Panc1 (cell line): ENCODE results near the gene DCBLD1. TPM values are rescaled to one million over a fixed set of nuclear protein-coding genes. Genes with fewer than 3 reads are reported as not detected.
A peak's percentile ranks its signal among the peaks of the same experiment; 100 is the strongest.

ENCODE experiments used
- ATAC-seq: fragments of 200-7000 bp; cut with Tn5 transposase; 2 replicates; pipeline ENCODE4 v1.9.1; 2020; ENCODE audit warnings: mild to moderate bottlenecking, moderate library complexity
- BruUV-seq: library from RNA; stranded (reverse); fragments of 400-500 nt; replicated peaks from 2 replicates; lab custom pipeline; 2021; lab: Mats Ljungman, UMichigan
- CTCF ChIA-PET: fragments of 300-600 bp; sonication (Branson Sonifier 250); formaldehyde crosslinking; loops from one replicate; lab custom pipeline; 2022; ENCODE audit warnings: antibody characterized with exemption; lab: Charles Lee
- POLR2A ChIA-PET: fragments of 300-600 bp; sonication (Branson Sonifier 250); formaldehyde crosslinking; loops from one replicate; lab custom pipeline; 2022; ENCODE audit warnings: antibody characterized with exemption; lab: Charles Lee
- DNase-seq: peaks from one replicate; pipeline ENCODE4 v3.0.0-alpha.2; 2010; ENCODE audit warnings: low read depth, low spot score
- H3K27ac ChIP-seq: 2 replicates; pipeline ENCODE4 v1.5.1; 2011; ENCODE audit warnings: mild to moderate bottlenecking, low read length, inconsistent platforms
- H3K27me3 ChIP-seq: fragments of 200-500 bp; sonication (Bioruptor generic); 2 replicates; pipeline ENCODE4 v1.6.0; 2014; ENCODE audit warnings: low read length, inconsistent platforms; ENCODE audit not compliant: control insufficient read depth, insufficient read depth
- H3K36me3 ChIP-seq: fragments of 200-500 bp; sonication (Bioruptor generic); 2 replicates; pipeline ENCODE4 v1.5.1; 2014; ENCODE audit warnings: inconsistent platforms, mild to moderate bottlenecking, low read length, moderate library complexity; ENCODE audit not compliant: control insufficient read depth, insufficient read depth
- H3K4me1 ChIP-seq: 2 replicates; pipeline ENCODE4 v1.5.1; 2011; ENCODE audit warnings: inconsistent platforms, mild to moderate bottlenecking, low read length, moderate library complexity; ENCODE audit not compliant: control insufficient read depth, insufficient read depth
- H3K4me3 ChIP-seq, 2 experiments: 2 replicates each; pipeline ENCODE4 v1.5.1; 2011 to 2012; ENCODE audit warnings: low read depth in 2 of 2, low read length in 2 of 2, mild to moderate bottlenecking in 2 of 2, inconsistent platforms in 1 of 2, moderate library complexity in 1 of 2
- H3K9me3 ChIP-seq: fragments of 200-500 bp; sonication (Bioruptor generic); 2 replicates; pipeline ENCODE4 v1.5.1; 2014; ENCODE audit warnings: low read depth, mild to moderate bottlenecking, inconsistent platforms, low read length, moderate library complexity; ENCODE audit not compliant: control insufficient read depth, insufficient read depth
- POLR2AphosphoS5 ChIP-seq: IDR thresholded peaks from 2 replicates; pipeline ENCODE4 v1.6.1; 2012; ENCODE audit warnings: mild to moderate bottlenecking, low read depth, low read length, moderate library complexity
- SIN3A ChIP-seq: IDR thresholded peaks from 2 replicates; pipeline ENCODE4 v1.6.1; 2012; ENCODE audit warnings: low read depth, mild to moderate bottlenecking, low read length, moderate library complexity, borderline replicate concordance; ENCODE audit not compliant: insufficient read depth
- TCF7L2 ChIP-seq: IDR thresholded peaks from 2 replicates; pipeline ENCODE4 v1.6.1; 2011; ENCODE audit warnings: mild to moderate bottlenecking, low read depth, low read length, inconsistent platforms
- in situ Hi-C: cut with HindIII; loops from 2 replicates; pipeline ENCODE4 v1.10.0; 2016; ENCODE audit warnings: low sequenced_read_pairs, low pct_unique_long_range_greater_than_20kb
- intact Hi-C: fragments of 100-400 bp; cut with micrococcal nuclease; formaldehyde crosslinking; loops from one replicate; pipeline ENCODE4 v1.10.0; 2022; ENCODE audit not compliant: unreplicated experiment
- total RNA-seq: library from RNA; stranded (reverse); gene quantifications from one replicate; pipeline ENCODE4 v1.2.1, GENCODE V29; 2021; ENCODE audit not compliant: unreplicated experiment
- TF ChIP-seq, protein P1 (sequence below), 2 experiments: IDR thresholded peaks; 2 replicates each; pipeline ENCODE4 v1.6.1; 2011 to 2012; ENCODE audit warnings: low read depth in 2 of 2, control low read depth in 1 of 2, low read length in 1 of 2, mild to moderate bottlenecking in 1 of 2, moderate library complexity in 1 of 2; ENCODE audit not compliant: insufficient read depth in 1 of 2
- TF ChIP-seq, protein P2 (sequence below): fragments of 450-650 bp; IDR thresholded peaks from 2 replicates; pipeline ENCODE4 v1.5.1; 2017; ENCODE audit warnings: mild to moderate bottlenecking

Gene DCBLD1
- total RNA-seq, 1 experiment from 2014 or later: 29.0 TPM

DNA sequence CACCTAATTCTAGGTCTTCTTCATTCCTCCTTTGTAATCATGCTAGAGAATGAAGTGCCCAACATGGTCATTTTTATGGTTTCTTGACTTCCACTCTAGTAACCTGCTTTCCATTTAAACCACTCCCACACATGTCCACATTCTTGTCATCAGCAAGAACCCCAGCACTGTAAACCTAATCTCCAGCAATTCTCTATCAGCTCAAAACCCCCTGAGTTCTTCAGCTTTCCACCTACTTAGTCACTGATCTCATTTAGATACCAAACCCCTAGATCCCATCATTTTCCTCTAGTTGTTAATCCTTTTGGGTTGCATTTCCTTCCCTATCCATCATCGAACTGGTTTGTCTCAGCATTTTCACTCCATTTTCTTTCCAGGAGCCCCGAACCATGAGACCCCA lies 70.1 kb downstream of the DCBLD1 start:
- ChIA-PET CTCF (no interaction called here), POLR2A (no interaction called here)
- Histone ChIP-seq H3K4me1 (peaks cover 47% of the 10 kb centered on the region), H3K36me3 (no peaks in the 10 kb centered on the region), H3K9me3 (no peaks in the 10 kb centered on the region), H3K27ac (peak overlapping the region; percentile 62), H3K4me3 (no peak overlapping the region), H3K27me3 (no peaks in the 10 kb centered on the region)
- intact Hi-C loops: no loop called here
- TF ChIP-seq, protein P1, sequence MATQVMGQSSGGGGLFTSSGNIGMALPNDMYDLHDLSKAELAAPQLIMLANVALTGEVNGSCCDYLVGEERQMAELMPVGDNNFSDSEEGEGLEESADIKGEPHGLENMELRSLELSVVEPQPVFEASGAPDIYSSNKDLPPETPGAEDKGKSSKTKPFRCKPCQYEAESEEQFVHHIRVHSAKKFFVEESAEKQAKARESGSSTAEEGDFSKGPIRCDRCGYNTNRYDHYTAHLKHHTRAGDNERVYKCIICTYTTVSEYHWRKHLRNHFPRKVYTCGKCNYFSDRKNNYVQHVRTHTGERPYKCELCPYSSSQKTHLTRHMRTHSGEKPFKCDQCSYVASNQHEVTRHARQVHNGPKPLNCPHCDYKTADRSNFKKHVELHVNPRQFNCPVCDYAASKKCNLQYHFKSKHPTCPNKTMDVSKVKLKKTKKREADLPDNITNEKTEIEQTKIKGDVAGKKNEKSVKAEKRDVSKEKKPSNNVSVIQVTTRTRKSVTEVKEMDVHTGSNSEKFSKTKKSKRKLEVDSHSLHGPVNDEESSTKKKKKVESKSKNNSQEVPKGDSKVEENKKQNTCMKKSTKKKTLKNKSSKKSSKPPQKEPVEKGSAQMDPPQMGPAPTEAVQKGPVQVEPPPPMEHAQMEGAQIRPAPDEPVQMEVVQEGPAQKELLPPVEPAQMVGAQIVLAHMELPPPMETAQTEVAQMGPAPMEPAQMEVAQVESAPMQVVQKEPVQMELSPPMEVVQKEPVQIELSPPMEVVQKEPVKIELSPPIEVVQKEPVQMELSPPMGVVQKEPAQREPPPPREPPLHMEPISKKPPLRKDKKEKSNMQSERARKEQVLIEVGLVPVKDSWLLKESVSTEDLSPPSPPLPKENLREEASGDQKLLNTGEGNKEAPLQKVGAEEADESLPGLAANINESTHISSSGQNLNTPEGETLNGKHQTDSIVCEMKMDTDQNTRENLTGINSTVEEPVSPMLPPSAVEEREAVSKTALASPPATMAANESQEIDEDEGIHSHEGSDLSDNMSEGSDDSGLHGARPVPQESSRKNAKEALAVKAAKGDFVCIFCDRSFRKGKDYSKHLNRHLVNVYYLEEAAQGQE (IDR thresholded peaks at IDR 0.05; ENCODE audit: insufficient read depth in 1 of 2, low read depth in 2 of 2, low read length in 1 of 2): no peak
- TF ChIP-seq POLR2AphosphoS5 (no peak), TCF7L2 (no peak)
- DNase-seq (no peak), ATAC-seq (no peak)
- in situ Hi-C loops: no loop called here
- BruUV-seq: no TSS peak

DNA sequence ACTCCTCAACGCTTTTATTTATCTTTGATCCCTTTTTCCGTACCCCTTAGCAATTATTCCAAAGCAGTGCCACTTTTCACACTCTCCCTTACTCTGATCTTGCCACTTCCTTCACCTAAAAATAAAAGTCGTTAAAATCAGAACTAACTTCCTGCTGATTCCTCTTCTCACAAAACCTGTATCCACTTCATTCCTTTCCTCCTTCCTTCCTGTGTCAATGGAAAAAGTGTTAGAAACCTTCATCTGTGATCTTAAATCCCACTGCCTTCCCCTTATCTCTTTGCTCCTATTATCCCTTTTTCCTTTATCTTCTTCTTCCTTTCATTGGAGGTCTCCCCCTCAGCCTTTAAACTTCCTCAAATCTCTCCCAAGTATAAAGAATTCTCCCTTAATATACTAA lies 70.7 kb downstream of the DCBLD1 start:
- Histone ChIP-seq H3K4me3 (no peak overlapping the region), H3K9me3 (no peaks in the 10 kb centered on the region), H3K36me3 (no peaks in the 10 kb centered on the region), H3K27ac (peak overlapping the region; percentile 62), H3K4me1 (peaks cover 45% of the 10 kb centered on the region), H3K27me3 (no peaks in the 10 kb centered on the region)
- ChIA-PET CTCF (no interaction called here), POLR2A (no interaction called here)
- DNase-seq (no peak), ATAC-seq (no peak)
- BruUV-seq: no TSS peak
- intact Hi-C loops (no loop called here), in situ Hi-C loops (no loop called here)
- TF ChIP-seq, protein P1 (IDR thresholded peaks at IDR 0.05; ENCODE audit: insufficient read depth in 1 of 2, low read depth in 2 of 2, low read length in 1 of 2): no peak
- TF ChIP-seq SIN3A (no peak), TCF7L2 (no peak), POLR2AphosphoS5 (no peak)
- TF ChIP-seq, protein P2, sequence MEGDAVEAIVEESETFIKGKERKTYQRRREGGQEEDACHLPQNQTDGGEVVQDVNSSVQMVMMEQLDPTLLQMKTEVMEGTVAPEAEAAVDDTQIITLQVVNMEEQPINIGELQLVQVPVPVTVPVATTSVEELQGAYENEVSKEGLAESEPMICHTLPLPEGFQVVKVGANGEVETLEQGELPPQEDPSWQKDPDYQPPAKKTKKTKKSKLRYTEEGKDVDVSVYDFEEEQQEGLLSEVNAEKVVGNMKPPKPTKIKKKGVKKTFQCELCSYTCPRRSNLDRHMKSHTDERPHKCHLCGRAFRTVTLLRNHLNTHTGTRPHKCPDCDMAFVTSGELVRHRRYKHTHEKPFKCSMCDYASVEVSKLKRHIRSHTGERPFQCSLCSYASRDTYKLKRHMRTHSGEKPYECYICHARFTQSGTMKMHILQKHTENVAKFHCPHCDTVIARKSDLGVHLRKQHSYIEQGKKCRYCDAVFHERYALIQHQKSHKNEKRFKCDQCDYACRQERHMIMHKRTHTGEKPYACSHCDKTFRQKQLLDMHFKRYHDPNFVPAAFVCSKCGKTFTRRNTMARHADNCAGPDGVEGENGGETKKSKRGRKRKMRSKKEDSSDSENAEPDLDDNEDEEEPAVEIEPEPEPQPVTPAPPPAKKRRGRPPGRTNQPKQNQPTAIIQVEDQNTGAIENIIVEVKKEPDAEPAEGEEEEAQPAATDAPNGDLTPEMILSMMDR: no peak
